OCI-LY3 (cell line): ENCODE results near the gene RUFY3.
"Not testable (repeated sequence)": the region's sequence is repeated elsewhere in the genome, so short reads cannot be mapped to it uniquely, and the experiment has no call there.

ENCODE experiments used
- H2AFZ ChIP-seq: fragments of 200-600, 300-600 bp; shearing (Covaris generic); 2 replicates; pipeline ENCODE4 v1.6.0; 2014; ENCODE audit warnings: antibody characterized with exemption, low read depth, low read length
- H3K27ac ChIP-seq: fragments of 200-600, 300-600 bp; sonication (generic); 2 replicates; pipeline ENCODE4 v1.5.1; 2014; ENCODE audit warnings: mild to moderate bottlenecking, low read length, moderate library complexity, mixed read lengths
- H3K27me3 ChIP-seq: fragments of 200-600, 300-600 bp; sonication (generic); 2 replicates; pipeline ENCODE4 v1.6.1; 2014; ENCODE audit warnings: low read depth, low read length, mixed read lengths
- H3K36me3 ChIP-seq: fragments of 200-600, 300-600 bp; sonication (generic); replicated peaks from 2 replicates; pipeline ENCODE3; 2014; ENCODE audit warnings: low read depth, low read length, mixed read lengths
- H3K4me1 ChIP-seq: fragments of 300-600, 200-600 bp; sonication (generic); 2 replicates; pipeline ENCODE4 v1.6.1; 2014; ENCODE audit warnings: low read length, mixed read lengths
- H3K4me2 ChIP-seq: fragments of 200-600, 300-600 bp; sonication (generic); 2 replicates; pipeline ENCODE4 v1.6.1; 2014; ENCODE audit warnings: low read length, mixed read lengths
- H3K4me3 ChIP-seq: fragments of 300-600, 200-600 bp; sonication (generic); 2 replicates; pipeline ENCODE4 v1.5.1; 2014; ENCODE audit warnings: antibody characterized with exemption, mild to moderate bottlenecking, low read length, moderate library complexity
- H3K79me2 ChIP-seq: fragments of 300-600, 200-600 bp; shearing (Covaris generic); 2 replicates; pipeline ENCODE4 v1.6.1; 2014; ENCODE audit warnings: mild to moderate bottlenecking, low read length, mixed read lengths
- H3K9ac ChIP-seq: fragments of 300-600, 200-600 bp; shearing (Covaris generic); 2 replicates; pipeline ENCODE4 v1.6.0; 2014; ENCODE audit warnings: mild to moderate bottlenecking, low read length, moderate library complexity
- H3K9me3 ChIP-seq: fragments of 200-600, 300-600 bp; shearing (Covaris generic); 2 replicates; pipeline ENCODE4 v1.6.1; 2014; ENCODE audit warnings: low read length, mixed read lengths; ENCODE audit not compliant: insufficient read depth
- H4K20me1 ChIP-seq: fragments of 200-600, 300-600 bp; sonication (generic); 2 replicates; pipeline ENCODE4 v1.6.1; 2016; ENCODE audit warnings: low read length, mixed read lengths; ENCODE audit not compliant: insufficient read depth
- EZH2phosphoT487 ChIP-seq: fragments of 200-600 bp; shearing (Covaris generic); IDR thresholded peaks from 2 replicates; pipeline ENCODE4 v1.6.1; 2018; ENCODE audit warnings: antibody characterized with exemption, mixed run types, low read depth
- TF ChIP-seq, protein P1 (sequence below): fragments of 200-600, 300-600 bp; sonication (generic); IDR thresholded peaks from 2 replicates; pipeline ENCODE4 v1.5.1; 2014; ENCODE audit warnings: antibody characterized with exemption, low read length, low read depth

Gene RUFY3

DNA sequence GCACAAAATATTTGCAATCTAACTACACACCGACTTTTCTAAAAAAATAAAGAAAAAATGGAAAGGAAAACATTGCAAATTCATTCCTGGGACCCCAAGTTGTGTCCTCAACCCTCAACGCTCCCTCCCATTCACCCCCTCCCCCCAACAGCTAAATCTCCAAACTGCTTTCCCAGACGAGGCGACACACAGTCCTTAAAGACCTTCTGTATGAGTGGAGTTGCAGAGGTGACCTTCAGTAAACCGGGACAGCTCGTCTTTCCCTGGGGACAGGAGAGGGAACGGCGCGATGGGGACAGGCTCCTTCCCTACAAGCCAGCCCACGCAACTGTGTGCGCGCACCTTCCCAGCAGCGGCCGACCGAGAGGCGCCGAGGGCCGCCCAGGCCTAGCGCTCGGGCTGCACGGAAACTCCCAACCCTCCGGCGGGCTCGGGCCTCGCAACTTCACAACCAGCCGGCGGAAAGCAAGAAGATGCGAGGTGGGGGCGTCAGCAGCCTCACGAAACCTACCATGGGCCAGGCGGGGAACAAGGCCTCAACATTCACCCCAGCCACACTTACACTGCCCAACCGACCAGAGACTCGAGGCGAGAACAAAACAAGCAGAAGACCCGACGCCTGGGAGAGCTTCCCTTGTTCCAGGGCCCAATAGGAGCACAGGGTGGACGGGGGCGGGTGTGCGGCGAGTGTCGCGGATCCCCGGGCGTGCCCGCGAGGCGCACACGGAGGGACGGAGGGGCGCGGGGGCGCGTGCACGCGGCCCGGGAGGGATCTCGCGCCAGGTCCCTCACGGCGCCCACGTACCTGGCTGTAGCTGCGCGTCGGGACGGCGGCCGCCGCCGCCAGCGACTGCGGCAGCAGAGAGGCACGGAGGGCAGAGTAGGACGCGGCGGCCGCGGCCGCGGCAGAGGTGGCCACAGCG is 117.2 kb downstream of the RUFY3 start:
- TF ChIP-seq, protein P1, sequence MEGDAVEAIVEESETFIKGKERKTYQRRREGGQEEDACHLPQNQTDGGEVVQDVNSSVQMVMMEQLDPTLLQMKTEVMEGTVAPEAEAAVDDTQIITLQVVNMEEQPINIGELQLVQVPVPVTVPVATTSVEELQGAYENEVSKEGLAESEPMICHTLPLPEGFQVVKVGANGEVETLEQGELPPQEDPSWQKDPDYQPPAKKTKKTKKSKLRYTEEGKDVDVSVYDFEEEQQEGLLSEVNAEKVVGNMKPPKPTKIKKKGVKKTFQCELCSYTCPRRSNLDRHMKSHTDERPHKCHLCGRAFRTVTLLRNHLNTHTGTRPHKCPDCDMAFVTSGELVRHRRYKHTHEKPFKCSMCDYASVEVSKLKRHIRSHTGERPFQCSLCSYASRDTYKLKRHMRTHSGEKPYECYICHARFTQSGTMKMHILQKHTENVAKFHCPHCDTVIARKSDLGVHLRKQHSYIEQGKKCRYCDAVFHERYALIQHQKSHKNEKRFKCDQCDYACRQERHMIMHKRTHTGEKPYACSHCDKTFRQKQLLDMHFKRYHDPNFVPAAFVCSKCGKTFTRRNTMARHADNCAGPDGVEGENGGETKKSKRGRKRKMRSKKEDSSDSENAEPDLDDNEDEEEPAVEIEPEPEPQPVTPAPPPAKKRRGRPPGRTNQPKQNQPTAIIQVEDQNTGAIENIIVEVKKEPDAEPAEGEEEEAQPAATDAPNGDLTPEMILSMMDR: no peak
- no peak for TF ChIP-seq EZH2phosphoT487
- peaks cover 57% of the 10 kb centered on the region for H3K79me2 ChIP-seq

DNA sequence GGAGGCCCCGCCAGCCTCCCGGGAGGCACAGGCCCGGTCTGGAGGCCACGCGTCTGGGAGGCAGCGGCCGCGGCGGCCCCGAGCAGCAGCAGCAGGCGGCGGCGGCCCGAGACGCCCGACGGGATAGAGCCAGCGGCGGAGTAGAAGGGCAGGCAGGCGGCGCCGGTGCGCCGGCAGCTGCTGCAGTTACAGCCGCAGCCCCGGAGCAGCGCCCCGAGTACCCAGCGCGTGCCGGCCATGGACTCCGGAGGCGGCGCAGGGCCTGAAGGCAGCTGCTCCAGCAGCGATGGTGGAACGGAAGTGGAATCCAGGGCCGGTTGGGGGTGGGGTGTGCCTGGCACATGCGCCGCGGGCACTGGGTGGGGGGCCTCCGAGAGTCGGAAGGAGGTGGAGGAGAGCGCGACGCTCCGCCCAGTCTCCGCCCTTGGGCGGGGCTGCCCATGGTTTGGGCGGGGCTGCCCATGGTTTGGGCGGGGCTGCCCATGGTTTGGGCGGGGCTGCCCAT is 117.9 kb downstream of the RUFY3 start, which contains the start of gene GRSF1:
TSS of gene GRSF1 (minus strand) at position 302 of the 505 bp plus-strand sequence. CDS start at position 239, 63 bp downstream.
- TF ChIP-seq, protein P1: no peak
- TF ChIP-seq EZH2phosphoT487: no peak
- Histone ChIP-seq H3K4me3 (peak within 1 kb of the TSS; percentile 95), H3K4me2 (peak within 1 kb of the TSS; percentile 93), H3K27ac (peak within 1 kb of the TSS; percentile 65), H3K36me3 (peaks cover 19% of the 10 kb centered on the region), H3K27me3 (no peaks in the 10 kb centered on the region), H2AFZ (no peak within 1 kb of the TSS), H3K4me1 (peaks cover 39% of the 10 kb centered on the region), H3K9me3 (no peaks in the 10 kb centered on the region), H4K20me1 (peaks cover 32% of the 10 kb centered on the region), H3K9ac (peak within 1 kb of the TSS; percentile 92), H3K79me2 (peaks cover 50% of the 10 kb centered on the region)

More for the DNA sequence above, 117.2 kb downstream of the RUFY3 start:
- H4K20me1 ChIP-seq: peaks cover 33% of the 10 kb centered on the region
- peak overlapping the region; percentile 93 for H3K4me2 ChIP-seq
- peaks cover 19% of the 10 kb centered on the region for H3K36me3 ChIP-seq
- H3K4me1 ChIP-seq: peaks cover 35% of the 10 kb centered on the region
- H3K4me3 ChIP-seq: peak overlapping the region; percentile 95
- H3K9ac ChIP-seq: peak overlapping the region; percentile 92
- H3K9me3 ChIP-seq: no peaks in the 10 kb centered on the region
- no peaks in the 10 kb centered on the region for H3K27me3 ChIP-seq
- peak overlapping the region; percentile 65 for H3K27ac ChIP-seq
- H2AFZ ChIP-seq: no peak overlapping the region

DNA sequence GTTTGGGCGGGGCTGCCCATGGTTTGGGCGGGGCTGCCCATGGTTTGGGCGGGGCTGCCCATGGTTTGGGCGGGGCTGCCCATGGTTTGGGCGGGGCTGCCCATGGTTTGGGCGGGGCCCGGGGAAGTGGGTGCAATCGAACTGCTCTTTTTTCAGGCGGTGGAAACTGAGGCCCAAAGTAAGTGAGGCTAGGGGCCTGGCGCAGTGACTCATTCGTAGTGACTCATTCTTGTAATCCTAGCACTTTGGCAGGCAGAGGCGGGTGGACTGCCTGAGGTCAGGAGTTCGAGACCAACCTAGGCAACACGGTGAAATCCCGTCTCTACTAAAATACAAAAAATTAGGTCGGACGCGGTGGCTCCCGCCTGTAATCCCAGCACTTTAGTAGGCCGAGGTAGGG is 118.4 kb downstream of the RUFY3 start:
- peaks cover 45% of the 10 kb centered on the region for H3K79me2 ChIP-seq
- not testable (repeated sequence) for H3K9me3 ChIP-seq, H2AFZ ChIP-seq, H3K27ac ChIP-seq, H3K27me3 ChIP-seq, H3K9ac ChIP-seq
- peak overlapping the region; percentile 25; the same call in 1 of the 2 replicates for H3K4me2 ChIP-seq
- peak overlapping the region; percentile 48 for H3K4me3 ChIP-seq
- peaks cover 39% of the 10 kb centered on the region for H3K4me1 ChIP-seq
- peaks cover 29% of the 10 kb centered on the region for H4K20me1 ChIP-seq
- peaks cover 15% of the 10 kb centered on the region for H3K36me3 ChIP-seq

DNA sequence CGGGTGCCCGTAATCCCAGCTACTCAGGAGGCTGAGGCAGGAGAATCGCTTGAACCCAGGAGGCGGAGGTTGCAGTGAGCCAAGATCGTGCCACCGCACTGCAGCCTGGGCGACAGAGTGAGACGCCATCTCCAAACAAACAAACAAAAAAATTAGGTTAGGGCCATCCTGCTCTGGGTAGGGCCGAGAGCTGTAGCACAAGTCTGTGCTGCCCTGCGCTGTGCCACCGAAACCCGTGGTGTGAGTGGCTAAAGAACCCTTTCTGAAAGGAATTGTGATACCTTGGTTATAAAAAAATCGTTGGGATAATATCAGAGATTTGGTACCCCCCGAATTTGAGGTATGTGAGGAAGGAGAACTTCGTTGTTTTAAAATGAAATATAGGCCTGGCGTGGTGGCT is 118.9 kb downstream of the RUFY3 start:
- not testable (repeated sequence) for H3K27ac ChIP-seq, H3K9ac ChIP-seq, H2AFZ ChIP-seq, H3K9me3 ChIP-seq, H3K27me3 ChIP-seq, H3K4me2 ChIP-seq, H3K4me3 ChIP-seq
- H3K36me3 ChIP-seq: peaks cover 14% of the 10 kb centered on the region
- peaks cover 40% of the 10 kb centered on the region for H3K79me2 ChIP-seq
- peaks cover 27% of the 10 kb centered on the region for H4K20me1 ChIP-seq
- peaks cover 39% of the 10 kb centered on the region for H3K4me1 ChIP-seq

DNA sequence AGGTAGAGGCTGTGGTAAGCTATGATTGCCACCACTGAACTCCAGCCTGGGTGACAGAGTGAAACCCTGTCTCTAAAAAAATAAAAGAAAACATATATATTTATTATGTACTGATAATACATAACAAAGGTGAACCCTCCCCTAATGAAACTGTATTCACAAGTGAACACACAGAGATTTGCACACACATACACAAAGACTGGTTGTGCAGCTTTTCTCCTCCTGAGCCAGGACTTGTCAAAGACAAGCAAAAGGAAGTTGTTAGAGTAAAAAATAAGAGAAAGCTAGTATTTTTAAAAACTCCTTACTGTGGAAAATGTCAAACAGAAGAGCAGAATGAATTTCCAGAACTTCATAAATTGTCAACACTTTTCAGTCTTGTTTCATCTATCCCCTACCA is 119.4 kb downstream of the RUFY3 start:
- H4K20me1 ChIP-seq: peaks cover 21% of the 10 kb centered on the region
- TF ChIP-seq EZH2phosphoT487: no peak
- TF ChIP-seq, protein P1: no peak
- H3K4me3 ChIP-seq: no peak overlapping the region
- no peak overlapping the region for H3K4me2 ChIP-seq
- no peak overlapping the region for H3K27ac ChIP-seq
- peaks cover 10% of the 10 kb centered on the region for H3K36me3 ChIP-seq
- peaks cover 38% of the 10 kb centered on the region for H3K4me1 ChIP-seq
- no peak overlapping the region for H3K9ac ChIP-seq
- no peaks in the 10 kb centered on the region for H3K9me3 ChIP-seq
- peaks cover 34% of the 10 kb centered on the region for H3K79me2 ChIP-seq
- H2AFZ ChIP-seq: no peak overlapping the region
- no peaks in the 10 kb centered on the region for H3K27me3 ChIP-seq
